Activated CD4-positive, CD25-positive, alpha-beta regulatory T cell treated with anti-CD3 and anti-CD28 coated beads, Interleukin-2, amount 50 U/mL, for 24 hours (primary cell): ENCODE data around the gene MAP9.
"Not testable (repeated sequence)": the region's sequence is repeated elsewhere in the genome, so short reads cannot be mapped to it uniquely, and the experiment has no call there.

ENCODE experiments used
- ATAC-seq, 2 donors: fragments of 150-1000 bp; cut with Tn5 transposase; one replicate each; pipeline ENCODE4 v1.10.0; 2021; ENCODE audit warnings: mild to moderate bottlenecking in 1 of 2, moderate library complexity in 1 of 2

MAP9 gene

DNA sequence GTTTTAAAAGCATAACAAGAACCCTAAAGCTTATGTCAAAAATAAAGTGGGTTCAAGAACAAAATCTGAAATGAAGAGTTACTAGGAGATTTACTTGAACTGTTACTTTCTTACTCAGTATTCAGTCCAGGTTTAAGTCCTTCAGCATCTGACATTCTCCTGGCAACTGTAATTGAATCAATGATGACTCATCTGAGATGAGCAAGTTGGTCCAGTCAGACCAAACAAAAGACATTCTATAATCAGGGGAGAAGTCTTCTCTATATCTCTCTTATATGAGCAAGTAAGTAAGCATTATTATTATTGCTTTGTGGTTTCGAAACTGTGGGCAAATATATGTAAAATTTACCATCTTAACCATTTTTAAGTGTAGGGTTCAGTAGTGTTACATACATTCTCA lies 34.6 kb downstream of the MAP9 start:
- ATAC-seq, result no peak

DNA sequence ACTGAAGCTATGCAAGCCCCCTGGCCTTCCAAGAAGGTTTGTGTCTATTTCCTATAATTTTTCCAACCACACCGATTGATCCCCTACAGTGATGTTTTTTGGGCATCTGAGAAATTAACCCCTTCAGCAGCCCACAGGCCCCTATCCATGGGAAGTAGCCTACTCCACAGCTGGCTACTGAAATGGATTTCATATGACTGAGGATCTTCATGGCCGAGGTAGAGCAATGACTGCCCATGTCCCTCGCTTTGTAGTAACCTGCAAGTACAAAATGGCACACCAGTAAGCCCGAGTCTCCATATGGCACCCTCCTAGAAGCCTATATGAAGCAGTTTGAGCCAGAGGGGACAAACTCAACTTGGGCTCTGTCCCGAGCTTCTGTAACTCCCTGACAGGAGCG lies 36.8 kb downstream of the MAP9 start:
- ATAC-seq, result no peak

GRCh38 chr4:155339588-155339987 lies 37.2 kb downstream of the MAP9 start:
- ATAC-seq, result no peak

DNA sequence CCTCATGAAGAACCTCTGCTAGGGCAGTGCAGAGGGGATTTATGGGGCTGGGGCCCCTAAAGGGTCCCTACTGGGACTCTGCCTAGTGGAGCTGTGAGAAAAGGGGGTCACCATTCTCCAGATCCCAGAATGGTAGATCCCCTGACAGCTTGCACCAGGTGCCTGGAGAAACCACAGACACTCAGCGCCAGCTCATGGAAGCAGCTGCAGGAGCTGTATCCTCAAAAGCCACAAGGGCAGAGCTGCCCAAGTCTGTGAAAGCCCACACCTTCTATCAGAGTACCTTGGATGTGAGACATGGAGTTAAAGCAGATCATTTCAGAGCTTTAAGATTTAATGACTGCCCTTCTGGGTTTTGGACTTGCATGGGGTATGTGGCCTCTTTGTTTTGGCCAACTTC lies 38.6 kb downstream of the MAP9 start:
- ATAC-seq, result no peak

GRCh38 chr4:155336242-155336641 lies 40.5 kb downstream of the MAP9 start:
- no peak for ATAC-seq

DNA sequence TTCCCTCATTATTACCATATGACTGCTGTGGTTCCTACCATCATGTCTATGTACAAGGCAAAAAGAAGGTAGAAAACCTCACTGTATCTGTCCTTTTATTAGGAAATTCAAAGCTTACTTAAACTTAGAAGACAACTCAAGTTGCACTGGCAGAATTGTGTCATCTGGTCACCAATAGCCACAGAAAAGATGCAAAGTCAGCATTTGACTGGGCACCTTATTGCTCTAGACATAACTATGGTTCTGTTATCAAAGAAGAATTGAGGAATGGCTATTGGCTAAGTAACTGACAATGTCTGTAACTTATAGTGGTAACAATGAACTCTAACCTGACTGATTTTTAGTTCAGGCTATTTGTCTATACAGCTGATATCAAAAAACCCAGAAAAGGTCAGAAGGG lies 45.3 kb downstream of the MAP9 start:
- ATAC-seq, result no peak

DNA sequence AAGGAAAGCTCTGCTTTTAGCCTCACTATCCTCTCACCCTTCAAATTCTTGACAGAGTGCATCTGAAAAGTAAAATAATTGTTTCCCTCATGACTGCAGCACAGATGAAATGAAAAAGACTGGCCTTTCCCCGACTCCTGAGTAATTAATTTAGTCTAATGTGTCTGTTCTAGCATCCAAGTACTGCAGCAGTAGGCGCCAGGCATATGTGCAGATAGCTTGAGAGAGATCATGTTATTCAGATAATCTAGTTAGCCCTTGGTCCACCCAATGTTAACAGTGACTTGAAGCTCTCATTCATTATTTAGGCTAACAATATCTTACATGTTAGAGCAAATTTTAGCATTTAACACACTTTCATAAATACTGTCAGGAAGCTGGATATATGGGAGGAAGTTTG lies 54.0 kb downstream of the MAP9 start:
- ATAC-seq, result no peak

DNA sequence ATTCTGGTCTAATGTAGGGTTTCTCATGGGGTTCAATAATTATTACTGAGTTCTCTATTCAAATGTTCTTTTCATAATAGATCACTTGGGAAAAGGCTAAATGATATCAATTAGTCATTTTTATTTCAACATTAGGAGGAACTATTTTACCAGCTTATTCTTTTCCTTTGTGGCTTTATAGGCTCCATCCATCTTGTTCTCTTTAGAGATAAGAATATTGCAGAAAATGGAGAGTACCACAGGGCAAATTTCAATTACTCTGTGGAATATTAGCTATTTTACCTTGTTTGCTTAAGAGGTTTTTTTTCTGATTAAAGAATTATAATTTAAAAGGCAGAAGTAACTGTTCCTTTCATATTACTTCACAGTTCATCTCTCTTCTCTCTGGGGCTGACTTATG lies 55.8 kb downstream of the MAP9 start:
- ATAC-seq, result no peak

DNA sequence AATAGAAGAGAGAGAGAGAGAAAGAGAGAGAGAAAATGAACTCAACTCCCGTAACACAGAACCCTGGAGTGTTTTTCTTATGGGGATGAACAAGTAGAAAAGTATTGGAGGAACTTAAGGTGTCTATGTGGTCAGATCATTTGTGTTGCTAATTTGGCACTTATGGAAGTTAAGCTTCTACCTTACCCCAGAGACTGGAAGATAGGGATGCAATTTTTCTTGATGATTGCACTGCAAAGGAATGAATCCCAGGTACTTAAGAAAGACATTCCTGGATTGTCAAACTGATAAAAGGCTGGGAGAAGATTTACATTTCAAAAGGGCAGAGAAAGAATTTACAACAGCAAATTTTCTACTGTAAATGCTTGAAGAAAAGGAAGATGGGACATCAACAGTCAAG lies 57.2 kb downstream of the MAP9 start:
- no peak for ATAC-seq

- ATAC-seq, result not testable (repeated sequence)
Observed at GRCh38 chr4:155312027-155312426, 64.7 kb downstream of the MAP9 start.

DNA sequence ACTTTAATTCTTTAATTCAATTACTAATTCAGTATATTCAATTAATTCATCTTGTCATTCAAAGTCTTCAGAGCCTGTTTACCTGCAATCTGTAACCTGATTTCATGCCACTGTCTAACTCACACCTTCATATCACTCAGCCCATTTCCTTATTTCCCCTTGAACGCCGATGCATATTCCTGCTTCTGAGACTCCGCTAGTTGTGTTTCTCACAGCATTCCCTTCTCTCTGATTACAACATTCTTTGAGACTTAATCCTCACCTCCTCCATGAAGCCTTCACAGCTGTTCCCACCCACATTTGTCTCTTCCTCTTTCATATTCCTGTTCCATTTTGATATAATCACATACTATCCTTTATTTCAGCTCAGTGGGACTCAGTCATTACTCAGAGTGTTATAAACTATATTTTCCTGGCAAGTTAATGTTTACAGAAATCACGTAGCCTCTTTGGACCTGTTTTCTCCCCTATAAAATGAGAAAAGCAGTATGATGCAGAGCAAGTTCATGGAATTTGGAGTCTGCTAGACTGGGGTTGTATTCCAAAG lies 69.0 kb downstream of the MAP9 start:
- ATAC-seq, result no peak

DNA sequence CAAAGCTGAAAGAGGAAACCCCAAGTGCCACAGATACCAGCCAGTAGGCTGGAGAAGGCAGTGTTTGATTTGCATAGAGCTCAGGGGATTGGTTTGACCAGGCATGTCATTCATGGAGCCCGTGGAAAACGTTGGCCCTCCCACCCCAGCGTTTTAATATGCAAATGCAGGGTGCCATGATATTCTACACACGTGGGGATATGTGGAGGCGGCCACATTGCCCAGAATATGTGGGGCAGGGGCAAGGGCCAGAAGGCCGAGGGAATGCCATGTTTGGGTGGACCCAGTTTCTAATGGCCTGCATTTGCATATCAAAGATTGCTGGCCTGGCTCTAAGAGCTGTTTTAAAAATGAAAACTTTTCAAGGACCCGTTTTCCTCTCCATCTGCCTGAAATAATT lies 71.1 kb downstream of the MAP9 start:
- ATAC-seq, result no peak

- no peak for ATAC-seq
Observed at GRCh38 chr4:155304375-155304774, 72.4 kb downstream of the MAP9 start.

GRCh38 chr4:155299103-155299502 lies 77.7 kb downstream of the MAP9 start:
- ATAC-seq, result no peak
